Astrocyte (in vitro differentiated cells and primary cell): ENCODE data around the gene SPSB1. TPM values are rescaled to one million over a fixed set of nuclear protein-coding genes. Genes with fewer than 3 reads are reported as not detected.

Source experiments
- DNase-seq: peaks from one replicate; pipeline ENCODE4 v3.0.0-alpha.2; 2010; ENCODE audit warnings: low read depth
- FAIRE-seq: peaks from 2 replicates; lab custom pipeline; 2011; peaks lifted over from hg19 to GRCh38; lab: Jason Lieb, UNC
- H2AFZ ChIP-seq: 2 replicates; pipeline ENCODE4 v1.6.0; 2012; ENCODE audit warnings: low read depth, low read length, inconsistent platforms
- H3K27ac ChIP-seq: 2 replicates; pipeline ENCODE4 v1.5.1; 2011; ENCODE audit warnings: low read depth, low read length, inconsistent platforms
- H3K27me3 ChIP-seq: 2 replicates; pipeline ENCODE4 v1.6.0; 2011; ENCODE audit warnings: low read length, inconsistent platforms; ENCODE audit not compliant: insufficient read depth
- H3K36me3 ChIP-seq: 2 replicates; pipeline ENCODE4 v1.5.1; 2011; ENCODE audit warnings: low read length, inconsistent platforms; ENCODE audit not compliant: insufficient read depth
- H3K4me1 ChIP-seq: 2 replicates; pipeline ENCODE4 v1.5.1; 2011; ENCODE audit warnings: low read length, inconsistent platforms; ENCODE audit not compliant: insufficient read depth
- H3K4me2 ChIP-seq: 2 replicates; pipeline ENCODE4 v1.6.0; 2012; ENCODE audit warnings: low read length, inconsistent platforms
- H3K4me3 ChIP-seq: 2 replicates; pipeline ENCODE4 v1.5.1; 2011; ENCODE audit warnings: low read depth, mild to moderate bottlenecking, low read length, inconsistent platforms; ENCODE audit not compliant: insufficient read depth
- H3K79me2 ChIP-seq: 2 replicates; pipeline ENCODE4 v1.6.0; 2012; ENCODE audit warnings: mild to moderate bottlenecking, low read length, inconsistent platforms; ENCODE audit not compliant: insufficient read depth
- H3K9ac ChIP-seq: 2 replicates; pipeline ENCODE4 v1.6.0; 2012; ENCODE audit warnings: mild to moderate bottlenecking, low read length, inconsistent platforms
- H3K9me3 ChIP-seq: 2 replicates; pipeline ENCODE4 v1.5.1; 2012; ENCODE audit warnings: low read depth, mild to moderate bottlenecking, low read length, inconsistent platforms; ENCODE audit not compliant: insufficient read depth
- H4K20me1 ChIP-seq: 2 replicates; pipeline ENCODE4 v1.6.0; 2012; ENCODE audit warnings: low read length, inconsistent platforms; ENCODE audit not compliant: insufficient read depth
- H3K27ac Mint-ChIP-seq: one replicate; pipeline ENCODE4 v1.8.0; 2021; ENCODE audit warnings: mild to moderate bottlenecking, mixed read lengths; ENCODE audit not compliant: unreplicated experiment
- H3K27me3 Mint-ChIP-seq: one replicate; pipeline ENCODE4 v1.8.0; 2021; ENCODE audit warnings: low read depth, mixed read lengths; ENCODE audit not compliant: unreplicated experiment
- H3K36me3 Mint-ChIP-seq: one replicate; pipeline ENCODE4 v1.8.0; 2021; ENCODE audit warnings: low read depth, mixed read lengths; ENCODE audit not compliant: unreplicated experiment
- H3K4me1 Mint-ChIP-seq: one replicate; pipeline ENCODE4 v1.8.0; 2021; ENCODE audit warnings: low read depth, mixed read lengths; ENCODE audit not compliant: unreplicated experiment
- H3K4me3 Mint-ChIP-seq: one replicate; pipeline ENCODE4 v1.8.0; 2021; ENCODE audit warnings: mild to moderate bottlenecking, moderate library complexity, mixed read lengths; ENCODE audit not compliant: unreplicated experiment
- H3K9me3 Mint-ChIP-seq: one replicate; pipeline ENCODE4 v1.8.0; 2021; ENCODE audit warnings: mild to moderate bottlenecking, mixed read lengths; ENCODE audit not compliant: unreplicated experiment
- EZH2 ChIP-seq: IDR thresholded peaks from 2 replicates; pipeline ENCODE4 v1.6.1; 2012; ENCODE audit warnings: mild to moderate bottlenecking, low read length, inconsistent platforms; ENCODE audit not compliant: insufficient read depth
- total RNA-seq: library from RNA; stranded (reverse); gene quantifications from 2 replicates; pipeline ENCODE4 v1.2.1, GENCODE V29; 2021
- TF ChIP-seq, protein P1 (sequence below): IDR thresholded peaks from 2 replicates; pipeline ENCODE4 v1.5.1; 2011; ENCODE audit warnings: low read depth, mild to moderate bottlenecking, inconsistent platforms, low read length, moderate library complexity; ENCODE audit not compliant: insufficient read depth

SPSB1 gene
- total RNA-seq, 1 donor from 2014 or later = 53.5 TPM

DNA sequence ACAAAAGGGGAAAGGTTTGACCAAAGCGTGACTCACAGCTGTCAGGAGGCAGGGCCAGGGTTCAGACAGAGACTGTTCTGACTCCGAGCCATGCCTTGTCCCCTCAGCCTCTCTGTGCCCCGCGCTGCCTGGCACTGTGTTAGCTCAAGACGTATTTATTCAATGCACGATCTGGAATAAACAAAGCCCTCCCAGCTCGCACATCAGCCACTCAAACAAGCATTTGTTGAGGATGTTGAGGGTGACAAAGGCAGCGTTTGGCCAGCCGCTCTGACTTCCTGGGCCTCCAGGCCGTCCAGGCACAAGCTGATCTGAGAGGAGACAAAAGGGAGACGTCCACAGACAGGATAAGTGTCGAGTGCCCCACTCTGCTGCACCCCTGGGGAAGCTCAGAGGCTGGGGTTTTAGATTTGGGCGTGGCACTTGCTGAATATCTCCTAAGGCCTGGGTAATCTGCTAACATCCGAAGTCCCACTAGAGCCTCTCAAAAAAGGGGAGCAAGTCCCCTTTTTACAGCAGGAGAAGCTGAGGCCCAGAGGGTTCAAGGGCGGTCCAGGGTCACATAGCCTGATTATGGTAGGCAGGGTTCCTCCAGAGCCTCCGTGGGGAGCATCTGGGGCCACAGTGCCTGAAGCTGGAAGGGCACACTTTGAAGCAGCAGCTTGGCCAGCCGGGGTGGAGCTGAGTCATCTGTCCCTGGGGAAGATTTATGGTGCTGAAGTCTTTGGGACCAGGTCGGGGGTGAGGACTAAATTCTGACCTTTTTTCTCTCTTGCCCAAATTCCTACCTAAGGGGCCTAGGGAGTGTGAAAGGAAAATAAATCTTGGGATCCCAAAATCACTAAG, 95.9 kb downstream of the SPSB1 start:
- no peaks in the 10 kb centered on the region for H3K9me3 Mint-ChIP-seq
- TF ChIP-seq, protein P1, sequence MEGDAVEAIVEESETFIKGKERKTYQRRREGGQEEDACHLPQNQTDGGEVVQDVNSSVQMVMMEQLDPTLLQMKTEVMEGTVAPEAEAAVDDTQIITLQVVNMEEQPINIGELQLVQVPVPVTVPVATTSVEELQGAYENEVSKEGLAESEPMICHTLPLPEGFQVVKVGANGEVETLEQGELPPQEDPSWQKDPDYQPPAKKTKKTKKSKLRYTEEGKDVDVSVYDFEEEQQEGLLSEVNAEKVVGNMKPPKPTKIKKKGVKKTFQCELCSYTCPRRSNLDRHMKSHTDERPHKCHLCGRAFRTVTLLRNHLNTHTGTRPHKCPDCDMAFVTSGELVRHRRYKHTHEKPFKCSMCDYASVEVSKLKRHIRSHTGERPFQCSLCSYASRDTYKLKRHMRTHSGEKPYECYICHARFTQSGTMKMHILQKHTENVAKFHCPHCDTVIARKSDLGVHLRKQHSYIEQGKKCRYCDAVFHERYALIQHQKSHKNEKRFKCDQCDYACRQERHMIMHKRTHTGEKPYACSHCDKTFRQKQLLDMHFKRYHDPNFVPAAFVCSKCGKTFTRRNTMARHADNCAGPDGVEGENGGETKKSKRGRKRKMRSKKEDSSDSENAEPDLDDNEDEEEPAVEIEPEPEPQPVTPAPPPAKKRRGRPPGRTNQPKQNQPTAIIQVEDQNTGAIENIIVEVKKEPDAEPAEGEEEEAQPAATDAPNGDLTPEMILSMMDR = no peak
- TF ChIP-seq EZH2 = no peak
- peaks cover 16% of the 10 kb centered on the region for H3K4me1 Mint-ChIP-seq
- FAIRE-seq (no peak), DNase-seq (no peak)
- H3K36me3 ChIP-seq = no peaks in the 10 kb centered on the region
- no peaks in the 10 kb centered on the region for H3K27me3 ChIP-seq
- no peaks in the 10 kb centered on the region for H3K79me2 ChIP-seq
- H3K27me3 Mint-ChIP-seq = peaks cover 8% of the 10 kb centered on the region
- no peaks in the 10 kb centered on the region for H3K9me3 ChIP-seq
- no peaks in the 10 kb centered on the region for H4K20me1 ChIP-seq
- H3K27ac Mint-ChIP-seq = peak overlapping the region; percentile 41
- H3K4me3 ChIP-seq = no peak overlapping the region
- no peak overlapping the region for H3K9ac ChIP-seq
- H3K27ac ChIP-seq = no peak overlapping the region
- H2AFZ ChIP-seq = peak overlapping the region; percentile 35
- H3K4me2 ChIP-seq = peak overlapping the region; percentile 7
- H3K4me1 ChIP-seq = peaks cover 16% of the 10 kb centered on the region
- no peaks in the 10 kb centered on the region for H3K36me3 Mint-ChIP-seq
- H3K4me3 Mint-ChIP-seq = no peak overlapping the region

GRCh38 chr1:9389968-9390367, 97.3 kb downstream of the SPSB1 start:
- Histone ChIP-seq H3K9ac (no peak overlapping the region), H2AFZ (no peak overlapping the region), H3K4me2 (no peak overlapping the region), H3K4me3 (no peak overlapping the region), H3K79me2 (no peaks in the 10 kb centered on the region), H3K4me1 (peaks cover 12% of the 10 kb centered on the region), H3K36me3 (no peaks in the 10 kb centered on the region), H3K27me3 (peaks cover 2% of the 10 kb centered on the region), H3K27ac (no peak overlapping the region), H4K20me1 (no peaks in the 10 kb centered on the region), H3K9me3 (no peaks in the 10 kb centered on the region)
- TF ChIP-seq, protein P1 = no peak
- TF ChIP-seq EZH2 = no peak
- DNase-seq (no peak), FAIRE-seq (no peak)
- H3K27me3 Mint-ChIP-seq = peaks cover 8% of the 10 kb centered on the region
- peaks cover 8% of the 10 kb centered on the region for H3K9me3 Mint-ChIP-seq
- H3K36me3 Mint-ChIP-seq = peaks cover 2% of the 10 kb centered on the region
- peaks cover 11% of the 10 kb centered on the region for H3K4me1 Mint-ChIP-seq
- no peak overlapping the region for H3K4me3 Mint-ChIP-seq
- no peak overlapping the region for H3K27ac Mint-ChIP-seq

GRCh38 chr1:9391620-9392019, 98.9 kb downstream of the SPSB1 start:
- Histone ChIP-seq H4K20me1 (no peaks in the 10 kb centered on the region), H2AFZ (no peak overlapping the region), H3K4me3 (no peak overlapping the region), H3K36me3 (no peaks in the 10 kb centered on the region), H3K9me3 (no peaks in the 10 kb centered on the region), H3K9ac (no peak overlapping the region), H3K4me2 (no peak overlapping the region), H3K4me1 (peaks cover 10% of the 10 kb centered on the region), H3K27ac (no peak overlapping the region), H3K79me2 (no peaks in the 10 kb centered on the region), H3K27me3 (peaks cover 2% of the 10 kb centered on the region)
- Mint-ChIP-seq H3K27me3 (peaks cover 8% of the 10 kb centered on the region), H3K4me1 (peaks cover 11% of the 10 kb centered on the region), H3K36me3 (peaks cover 2% of the 10 kb centered on the region), H3K4me3 (no peak overlapping the region), H3K27ac (no peak overlapping the region), H3K9me3 (peaks cover 14% of the 10 kb centered on the region)
- TF ChIP-seq EZH2 = no peak
- TF ChIP-seq, protein P1 = no peak
- FAIRE-seq (no peak), DNase-seq (peak; percentile 67)
